ENCODE data around the gene NUTM2F. TPM values are rescaled to one million over a fixed set of nuclear protein-coding genes. Genes with fewer than 3 reads are reported as not detected.
A peak's percentile ranks its signal among the peaks of the same experiment; 100 is the strongest.
"Not testable (repeated sequence)": the region's sequence is repeated elsewhere in the genome, so short reads cannot be mapped to it uniquely, and the experiment has no call there.

NUTM2F gene
- total RNA-seq, 1 experiment from 2014 or later, result 0.15 TPM

DNA sequence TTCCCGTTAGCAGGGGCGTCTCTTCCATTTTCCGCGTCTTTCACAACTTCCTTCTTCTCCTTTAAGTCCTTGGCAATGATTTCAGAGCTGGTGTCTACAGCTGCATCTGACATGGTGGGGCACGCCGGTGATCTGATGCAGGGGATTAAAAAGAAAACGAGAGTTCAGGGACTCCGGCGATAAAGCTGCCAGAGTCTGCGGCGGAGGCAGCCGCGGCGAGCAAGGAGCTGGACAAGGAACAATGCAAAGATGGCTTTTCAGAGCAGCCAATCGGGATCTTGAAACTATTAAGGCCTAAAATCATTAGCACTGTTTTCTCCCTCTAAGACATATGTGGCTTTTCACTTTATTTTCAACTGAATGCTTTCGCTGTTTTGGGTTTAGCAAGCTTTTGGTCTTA, 19.0 kb upstream of the NUTM2F start:
- H3K4me1 Mint-ChIP-seq; H3K27me3 Mint-ChIP-seq (ENCODE audit: low read depth); ATAC-seq; H3K4me3 Mint-ChIP-seq; H3K27ac Mint-ChIP-seq; H3K9me3 Mint-ChIP-seq; DNase-seq (ENCODE audit: low spot score); POLR2A ChIA-PET; H3K36me3 Mint-ChIP-seq; CTCF ChIA-PET: not testable (repeated sequence)

GRCh38 chr9:94341703-94342102, 13.3 kb upstream of the NUTM2F start:
- POLR2A ChIA-PET; CTCF ChIA-PET; H3K4me1 Mint-ChIP-seq; H3K9me3 Mint-ChIP-seq; H3K27ac Mint-ChIP-seq; H3K36me3 Mint-ChIP-seq; H3K4me3 Mint-ChIP-seq; DNase-seq (ENCODE audit: low spot score); ATAC-seq; H3K27me3 Mint-ChIP-seq (ENCODE audit: low read depth): not testable (repeated sequence)

DNA sequence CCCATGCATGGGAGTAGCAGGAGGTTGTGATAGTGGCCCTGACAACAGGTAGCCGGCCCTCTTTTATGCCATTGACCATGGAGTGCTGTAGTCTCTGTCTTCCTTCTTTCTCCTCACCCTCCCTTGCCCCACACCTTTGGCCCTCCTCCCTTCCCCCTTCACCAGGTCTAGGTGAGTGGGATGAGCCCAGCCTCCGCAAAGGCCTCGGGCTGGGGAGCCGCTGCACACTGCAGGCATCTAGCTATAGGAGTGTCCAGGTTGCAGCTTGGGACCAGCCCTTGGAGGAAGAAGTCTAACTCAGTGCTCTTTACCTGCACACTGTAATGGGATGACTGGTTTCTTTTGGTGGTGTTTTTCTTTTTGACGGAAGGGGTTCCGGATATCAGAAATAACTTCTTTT, 12.3 kb upstream of the NUTM2F start:
- POLR2A ChIA-PET, H3K9me3 Mint-ChIP-seq: not testable (repeated sequence)

GRCh38 chr9:94339657-94340056, 11.2 kb upstream of the NUTM2F start:
- not testable (repeated sequence) for ATAC-seq

More for the DNA sequence above, 12.3 kb upstream of the NUTM2F start:
- H3K4me1 Mint-ChIP-seq; H3K27me3 Mint-ChIP-seq (ENCODE audit: low read depth); H3K27ac Mint-ChIP-seq; CTCF ChIA-PET; H3K4me3 Mint-ChIP-seq; DNase-seq (ENCODE audit: low spot score); H3K36me3 Mint-ChIP-seq: not testable (repeated sequence)
- ATAC-seq, result peak; percentile 40; the same call in 1 of the 2 replicates

DNA sequence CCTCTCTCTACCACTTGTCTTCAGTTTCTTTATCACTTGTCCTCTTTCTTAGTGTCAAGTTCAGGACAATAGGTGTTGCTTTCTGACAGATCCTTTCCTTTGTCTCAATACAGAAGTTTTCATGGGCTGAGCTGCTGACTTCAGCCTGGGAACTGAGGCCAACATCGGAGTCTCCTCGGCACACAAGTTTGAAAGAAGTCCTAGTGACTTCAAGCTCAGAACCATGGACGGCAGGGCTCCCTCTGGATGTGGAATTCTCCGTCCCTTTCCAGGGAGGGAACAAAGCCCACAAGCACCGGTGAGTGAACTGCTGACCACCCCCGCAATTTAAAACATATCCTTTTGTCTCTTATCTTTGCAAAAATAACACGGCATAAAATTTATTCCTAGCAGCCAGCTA, 10.3 kb upstream of the NUTM2F start:
- H3K9me3 Mint-ChIP-seq; H3K4me1 Mint-ChIP-seq; H3K4me3 Mint-ChIP-seq; DNase-seq (ENCODE audit: low spot score); POLR2A ChIA-PET; CTCF ChIA-PET; H3K36me3 Mint-ChIP-seq; H3K27me3 Mint-ChIP-seq (ENCODE audit: low read depth): not testable (repeated sequence)
- peak; percentile 68 for ATAC-seq
- peak overlapping the region; percentile 92; the same call in 1 of the 2 replicates for H3K27ac Mint-ChIP-seq

More at GRCh38 chr9:94339657-94340056, 11.2 kb upstream of the NUTM2F start:
- H3K4me1 Mint-ChIP-seq; H3K27ac Mint-ChIP-seq; H3K36me3 Mint-ChIP-seq; H3K27me3 Mint-ChIP-seq (ENCODE audit: low read depth); POLR2A ChIA-PET; H3K9me3 Mint-ChIP-seq; H3K4me3 Mint-ChIP-seq; CTCF ChIA-PET; DNase-seq (ENCODE audit: low spot score): not testable (repeated sequence)

GRCh38 chr9:94336445-94336844, 8.0 kb upstream of the NUTM2F start:
- H3K4me3 Mint-ChIP-seq; ATAC-seq; POLR2A ChIA-PET; H3K4me1 Mint-ChIP-seq; H3K27ac Mint-ChIP-seq; DNase-seq (ENCODE audit: low spot score); H3K9me3 Mint-ChIP-seq; CTCF ChIA-PET; H3K36me3 Mint-ChIP-seq; H3K27me3 Mint-ChIP-seq (ENCODE audit: low read depth): not testable (repeated sequence)

DNA sequence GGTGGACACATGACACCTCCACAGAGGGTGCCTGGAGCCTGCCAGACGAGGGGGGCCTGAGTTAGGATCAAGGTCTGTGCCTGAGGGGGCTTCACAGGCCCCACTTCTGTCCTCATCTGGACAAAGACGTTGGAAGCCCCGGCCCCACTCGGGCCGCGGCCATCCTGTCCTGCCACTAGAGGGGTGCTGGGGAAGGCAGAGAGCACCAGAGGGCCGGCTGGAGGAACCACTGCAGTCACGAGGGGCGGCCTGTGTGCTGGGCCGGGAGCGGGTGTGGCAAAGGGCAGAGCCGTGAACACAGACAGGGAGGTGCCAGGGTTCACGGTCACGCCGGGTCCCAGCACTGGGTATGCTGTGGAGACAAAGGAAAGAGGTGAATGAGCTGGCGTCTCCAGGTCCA, 2.9 kb downstream of the NUTM2F start:
- H3K27ac Mint-ChIP-seq; CTCF ChIA-PET; H3K36me3 Mint-ChIP-seq; H3K27me3 Mint-ChIP-seq (ENCODE audit: low read depth); H3K4me1 Mint-ChIP-seq; H3K9me3 Mint-ChIP-seq; H3K4me3 Mint-ChIP-seq; POLR2A ChIA-PET: not testable (repeated sequence)
- ATAC-seq (peak; percentile 88), DNase-seq (ENCODE audit: low spot score) (peak; percentile 38)

GRCh38 chr9:94323153-94323798, 5.2 kb downstream of the NUTM2F start:
- H3K27me3 Mint-ChIP-seq (ENCODE audit: low read depth); H3K4me3 Mint-ChIP-seq; ATAC-seq; H3K27ac Mint-ChIP-seq; H3K9me3 Mint-ChIP-seq; H3K36me3 Mint-ChIP-seq; DNase-seq (ENCODE audit: low spot score); POLR2A ChIA-PET; CTCF ChIA-PET; H3K4me1 Mint-ChIP-seq: not testable (repeated sequence)

GRCh38 chr9:94322342-94322940, 6.0 kb downstream of the NUTM2F start:
- H3K27ac Mint-ChIP-seq, POLR2A ChIA-PET, CTCF ChIA-PET: not testable (repeated sequence)

GRCh38 chr9:94317949-94318657, 10.3 kb downstream of the NUTM2F start:
- H3K27ac Mint-ChIP-seq; CTCF ChIA-PET; POLR2A ChIA-PET; H3K4me1 Mint-ChIP-seq; H3K27me3 Mint-ChIP-seq (ENCODE audit: low read depth); H3K4me3 Mint-ChIP-seq; H3K9me3 Mint-ChIP-seq; DNase-seq (ENCODE audit: low spot score); H3K36me3 Mint-ChIP-seq: not testable (repeated sequence)
- peak; percentile 66 for ATAC-seq

More at GRCh38 chr9:94322342-94322940, 6.0 kb downstream of the NUTM2F start:
- not testable (repeated sequence) for H3K4me3 Mint-ChIP-seq; H3K27me3 Mint-ChIP-seq (ENCODE audit: low read depth); H3K9me3 Mint-ChIP-seq; ATAC-seq; DNase-seq (ENCODE audit: low spot score); H3K36me3 Mint-ChIP-seq; H3K4me1 Mint-ChIP-seq

DNA sequence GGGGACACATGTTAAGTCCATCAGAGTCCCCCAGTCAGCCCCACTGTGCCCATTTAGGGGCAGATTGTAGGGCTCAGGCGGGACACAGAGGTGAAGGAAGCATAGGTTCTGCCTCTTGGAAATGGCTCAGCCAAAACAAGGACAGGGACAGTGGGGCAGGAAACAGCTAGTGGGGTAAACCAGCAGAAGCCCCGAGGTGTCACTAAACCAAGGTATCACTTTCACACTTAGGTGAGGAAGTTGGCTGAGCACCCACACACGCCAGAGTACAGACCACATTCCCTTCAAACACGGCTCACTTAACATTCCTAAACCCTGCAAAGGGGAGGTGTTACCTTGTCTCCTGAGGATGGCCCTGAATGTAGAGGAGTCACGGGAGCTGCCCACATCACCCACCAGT, 12.2 kb downstream of the NUTM2F start:
- DNase-seq (ENCODE audit: low spot score); H3K27me3 Mint-ChIP-seq (ENCODE audit: low read depth); H3K4me3 Mint-ChIP-seq; ATAC-seq; CTCF ChIA-PET; H3K9me3 Mint-ChIP-seq; H3K36me3 Mint-ChIP-seq; H3K27ac Mint-ChIP-seq; POLR2A ChIA-PET; H3K4me1 Mint-ChIP-seq: not testable (repeated sequence)

GRCh38 chr9:94315034-94315984, 13.1 kb downstream of the NUTM2F start:
- peak; percentile 88 for ATAC-seq
- H3K36me3 Mint-ChIP-seq; H3K4me1 Mint-ChIP-seq; POLR2A ChIA-PET; CTCF ChIA-PET; H3K27me3 Mint-ChIP-seq (ENCODE audit: low read depth); DNase-seq (ENCODE audit: low spot score); H3K9me3 Mint-ChIP-seq; H3K4me3 Mint-ChIP-seq; H3K27ac Mint-ChIP-seq: not testable (repeated sequence)
